Smooth muscle cell (in vitro differentiated cells): Measurements from ENCODE around the gene SLC16A13. TPM values are rescaled to one million over a fixed set of nuclear protein-coding genes. Genes with fewer than 3 reads are reported as not detected.

Source experiments
- DNase-seq: peaks from one replicate; lab custom pipeline; 2025; ENCODE audit not compliant: unreplicated experiment; lab: John Stamatoyannopoulos, UW
- H2AFZ ChIP-seq: fragments of 200-600 bp; sonication (generic); 2 replicates; pipeline ENCODE4 v1.6.0; 2016; ENCODE audit warnings: antibody characterized with exemption, low read depth, mild to moderate bottlenecking
- H3F3A ChIP-seq: fragments of 200-600 bp; sonication (generic); 2 replicates; pipeline ENCODE4 v1.6.0; 2017; ENCODE audit warnings: antibody characterized with exemption, low read depth
- H3K27ac ChIP-seq: fragments of 200-600 bp; sonication (generic); 2 replicates; pipeline ENCODE4 v1.5.1; 2016; ENCODE audit warnings: low read depth, mild to moderate bottlenecking
- H3K27me3 ChIP-seq: fragments of 200-600 bp; sonication (generic); 2 replicates; pipeline ENCODE4 v1.6.1; 2016; ENCODE audit warnings: low read depth, mild to moderate bottlenecking
- H3K36me3 ChIP-seq: fragments of 200-600 bp; sonication (generic); 2 replicates; pipeline ENCODE4 v1.5.1; 2016; ENCODE audit warnings: low read depth
- H3K4me1 ChIP-seq: fragments of 200-600 bp; sonication (generic); 2 replicates; pipeline ENCODE4 v1.5.1; 2016; ENCODE audit warnings: low read depth
- H3K4me2 ChIP-seq: fragments of 200-600 bp; sonication (generic); 2 replicates; pipeline ENCODE4 v1.6.0; 2016; ENCODE audit warnings: mild to moderate bottlenecking
- H3K4me3 ChIP-seq: fragments of 200-600 bp; sonication (generic); 2 replicates; pipeline ENCODE4 v1.5.1; 2016; ENCODE audit warnings: mild to moderate bottlenecking
- H3K79me2 ChIP-seq: fragments of 200-600 bp; sonication (generic); 2 replicates; pipeline ENCODE4 v1.6.0; 2016; ENCODE audit warnings: low read depth, mild to moderate bottlenecking
- H3K9ac ChIP-seq: fragments of 200-600 bp; sonication (generic); 2 replicates; pipeline ENCODE4 v1.6.0; 2016; ENCODE audit warnings: low read depth
- H3K9me3 ChIP-seq: fragments of 200-600 bp; sonication (generic); replicated peaks from 2 replicates; pipeline ENCODE4 v1.5.1; 2016; ENCODE audit warnings: low read depth
- H4K20me1 ChIP-seq: fragments of 200-600 bp; sonication (generic); 2 replicates; pipeline ENCODE4 v1.6.0; 2016; ENCODE audit warnings: low read depth
- WGBS: methylation state at CpG from one replicate; pipeline ENCODE4 v1.1.7; 2016; ENCODE audit warnings: low lambda C conversion rate; 5-methylcytosine and 5-hydroxymethylcytosine counted together
- polyA plus RNA-seq: library from polyadenylated mRNA; unstranded; fragments of >200 nt; fragmentation: Nextera tagmentation; extraction: Ambion mirVana; gene quantifications from 2 replicates; pipeline ENCODE4 v1.2.1, GENCODE V29; 2016
- total RNA-seq: library from RNA; depleted of rRNA; stranded (reverse); fragments of >200 nt; gene quantifications from 2 replicates; pipeline ENCODE4 v1.2.3, GENCODE V29; 2014
- TF ChIP-seq, protein P1 (sequence below): fragments of 200-600 bp; sonication (generic); IDR thresholded peaks from 2 replicates; pipeline ENCODE4 v1.5.1; 2017; ENCODE audit warnings: borderline replicate concordance, mild to moderate bottlenecking, antibody characterized with exemption; ENCODE audit not compliant: insufficient read depth, poor library complexity, severe bottlenecking

SLC16A13 gene
- total and polyA plus RNA-seq, 2 experiments from 2014 or later, result 2.0 to 3.5 TPM

DNA sequence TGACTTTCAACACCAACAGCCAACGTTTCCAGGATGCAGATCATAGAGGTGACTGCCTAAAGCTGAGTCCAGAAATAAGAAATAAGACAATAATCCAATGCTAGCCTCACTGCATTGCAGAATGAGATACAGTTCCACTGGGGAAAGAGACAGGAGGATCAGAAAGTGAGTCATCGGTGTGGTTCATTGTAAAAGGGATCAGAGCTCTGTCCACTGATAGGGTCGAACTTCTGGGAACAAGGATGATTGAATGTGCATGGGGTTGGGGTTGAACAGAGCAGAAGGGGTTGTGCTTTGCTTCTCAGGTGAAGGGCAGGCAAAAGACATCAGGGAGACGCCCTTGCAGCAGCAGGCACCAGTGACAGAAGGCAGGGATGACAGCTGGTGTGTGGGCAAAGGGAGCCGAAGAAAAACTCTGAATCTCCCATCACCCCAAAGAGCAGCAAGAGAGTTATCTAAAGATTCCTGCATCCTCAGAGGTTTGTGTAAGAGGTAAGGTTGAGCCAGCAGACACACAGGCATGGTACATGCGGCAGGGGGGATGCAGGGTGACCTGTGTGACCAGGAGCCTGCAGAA is 27.8 kb downstream of the SLC16A13 start:
- Histone ChIP-seq H3K4me3 (no peak overlapping the region), H3K79me2 (no peaks in the 10 kb centered on the region), H3K36me3 (no peaks in the 10 kb centered on the region), H3K27me3 (no peaks in the 10 kb centered on the region), H3K27ac (no peak overlapping the region), H3K9me3 (no peaks in the 10 kb centered on the region), H4K20me1 (no peaks in the 10 kb centered on the region), H3F3A (no peaks in the 10 kb centered on the region), H2AFZ (no peak overlapping the region), H3K4me1 (no peaks in the 10 kb centered on the region), H3K4me2 (no peak overlapping the region), H3K9ac (no peak overlapping the region)
- 67% methylated on average over 6 of the region's 6 CpGs for WGBS
- TF ChIP-seq, protein P1, sequence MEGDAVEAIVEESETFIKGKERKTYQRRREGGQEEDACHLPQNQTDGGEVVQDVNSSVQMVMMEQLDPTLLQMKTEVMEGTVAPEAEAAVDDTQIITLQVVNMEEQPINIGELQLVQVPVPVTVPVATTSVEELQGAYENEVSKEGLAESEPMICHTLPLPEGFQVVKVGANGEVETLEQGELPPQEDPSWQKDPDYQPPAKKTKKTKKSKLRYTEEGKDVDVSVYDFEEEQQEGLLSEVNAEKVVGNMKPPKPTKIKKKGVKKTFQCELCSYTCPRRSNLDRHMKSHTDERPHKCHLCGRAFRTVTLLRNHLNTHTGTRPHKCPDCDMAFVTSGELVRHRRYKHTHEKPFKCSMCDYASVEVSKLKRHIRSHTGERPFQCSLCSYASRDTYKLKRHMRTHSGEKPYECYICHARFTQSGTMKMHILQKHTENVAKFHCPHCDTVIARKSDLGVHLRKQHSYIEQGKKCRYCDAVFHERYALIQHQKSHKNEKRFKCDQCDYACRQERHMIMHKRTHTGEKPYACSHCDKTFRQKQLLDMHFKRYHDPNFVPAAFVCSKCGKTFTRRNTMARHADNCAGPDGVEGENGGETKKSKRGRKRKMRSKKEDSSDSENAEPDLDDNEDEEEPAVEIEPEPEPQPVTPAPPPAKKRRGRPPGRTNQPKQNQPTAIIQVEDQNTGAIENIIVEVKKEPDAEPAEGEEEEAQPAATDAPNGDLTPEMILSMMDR, result no peak
- DNase-seq, result no peak

DNA sequence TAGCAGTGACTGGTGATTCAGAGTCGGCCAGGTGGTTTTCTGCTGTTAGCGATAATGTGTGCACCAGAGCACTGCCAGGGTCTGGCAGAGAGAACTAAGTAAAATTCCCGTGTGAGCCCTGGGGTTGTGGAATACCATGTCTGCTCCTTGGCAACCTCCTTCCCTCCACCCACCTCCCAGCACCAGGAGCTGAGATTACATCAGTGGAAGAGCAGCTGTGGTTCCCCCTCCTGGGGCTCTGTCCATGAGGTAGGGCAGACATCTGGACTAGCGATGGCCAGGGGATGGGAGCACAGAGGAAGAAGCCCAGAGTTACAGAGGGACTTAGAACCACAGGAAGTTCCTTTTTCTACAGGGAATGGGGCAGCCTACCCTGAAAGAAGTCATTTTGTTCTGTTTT is 28.4 kb downstream of the SLC16A13 start:
- H4K20me1 ChIP-seq, result no peaks in the 10 kb centered on the region
- H3F3A ChIP-seq, result no peaks in the 10 kb centered on the region
- H3K36me3 ChIP-seq, result no peaks in the 10 kb centered on the region
- H3K4me3 ChIP-seq, result no peak overlapping the region
- H3K9ac ChIP-seq, result no peak overlapping the region
- H3K4me2 ChIP-seq, result no peak overlapping the region
- TF ChIP-seq, protein P1, result no peak
- H3K4me1 ChIP-seq, result no peaks in the 10 kb centered on the region
- H3K79me2 ChIP-seq, result no peaks in the 10 kb centered on the region
- no peak overlapping the region for H3K27ac ChIP-seq
- H3K9me3 ChIP-seq, result no peaks in the 10 kb centered on the region
- WGBS, result 70% methylated on average over 4 of the region's 4 CpGs
- no peaks in the 10 kb centered on the region for H3K27me3 ChIP-seq
- H2AFZ ChIP-seq, result no peak overlapping the region
- no peak for DNase-seq

- Histone ChIP-seq H3K79me2 (no peaks in the 10 kb centered on the region), H4K20me1 (no peaks in the 10 kb centered on the region), H3K27me3 (no peaks in the 10 kb centered on the region), H3K9me3 (no peaks in the 10 kb centered on the region), H3K27ac (no peak overlapping the region), H2AFZ (no peak overlapping the region), H3K4me3 (no peak overlapping the region), H3K4me2 (no peak overlapping the region), H3K9ac (no peak overlapping the region), H3K4me1 (no peaks in the 10 kb centered on the region), H3F3A (no peaks in the 10 kb centered on the region), H3K36me3 (no peaks in the 10 kb centered on the region)
- DNase-seq, result no peak
- TF ChIP-seq, protein P1, result no peak
- WGBS, result 93% methylated on average over 1 of the region's 1 CpG
Measured at GRCh38 chr17:7067198-7067597, 31.4 kb downstream of the SLC16A13 start.

DNA sequence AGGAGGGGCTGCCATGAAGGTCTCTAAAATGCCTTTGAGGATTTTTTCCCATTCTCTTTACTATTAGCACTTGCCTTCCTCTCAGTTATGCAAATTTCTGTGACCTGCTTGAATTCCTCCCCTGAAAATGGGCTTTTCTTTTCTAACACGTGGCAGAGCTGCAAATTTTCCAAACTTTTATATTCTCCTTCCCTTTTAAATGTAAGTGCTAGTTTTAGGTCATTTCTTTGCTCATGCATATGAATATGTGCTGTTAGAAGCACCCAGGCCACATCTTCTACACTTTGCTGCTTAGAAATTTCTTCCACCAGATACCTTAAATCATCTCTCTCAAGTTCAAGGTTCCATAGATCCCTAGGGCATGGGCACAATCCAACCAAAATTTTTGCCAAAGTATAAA is 32.5 kb downstream of the SLC16A13 start:
- DNase-seq, result no peak
- Histone ChIP-seq H3K4me2 (no peak overlapping the region), H3K27ac (no peak overlapping the region), H3K9ac (no peak overlapping the region), H2AFZ (no peak overlapping the region), H3K79me2 (no peaks in the 10 kb centered on the region), H4K20me1 (no peaks in the 10 kb centered on the region), H3K4me3 (no peak overlapping the region), H3K27me3 (no peaks in the 10 kb centered on the region), H3K4me1 (no peaks in the 10 kb centered on the region), H3K9me3 (no peaks in the 10 kb centered on the region), H3F3A (no peaks in the 10 kb centered on the region), H3K36me3 (no peaks in the 10 kb centered on the region)
- WGBS, result 22% methylated on average over 1 of the region's 1 CpG
- TF ChIP-seq, protein P1, result no peak
